OCI-LY7 (cell line): ENCODE measurements around the gene TANC1. TPM values are rescaled to one million over a fixed set of nuclear protein-coding genes. Genes with fewer than 3 reads are reported as not detected.

Experiments used
- BruUV-seq: library from RNA; stranded (reverse); fragments of 400-500 nt; replicated peaks from 2 replicates; lab custom pipeline; 2021; lab: Mats Ljungman, UMichigan
- CTCF ChIA-PET: fragments of 300-600 bp; sonication (Branson Sonifier 250); formaldehyde crosslinking; loops from one replicate; lab custom pipeline; 2022; ENCODE audit warnings: antibody characterized with exemption; ENCODE audit not compliant: unreplicated experiment; lab: Charles Lee
- POLR2A ChIA-PET: fragments of 300-600 bp; sonication (Branson Sonifier 250); formaldehyde crosslinking; loops from one replicate; lab custom pipeline; 2022; ENCODE audit warnings: antibody characterized with exemption; lab: Charles Lee
- DNase-seq: peaks from one replicate; pipeline ENCODE4 v3.0.0-alpha.2; 2015; ENCODE audit warnings: low spot score
- H2AFZ ChIP-seq: fragments of 200-600 bp; sonication (generic), shearing (Covaris generic); 2 replicates; pipeline ENCODE4 v1.6.1; 2014; ENCODE audit warnings: mild to moderate bottlenecking, antibody characterized with exemption, low read length, moderate library complexity
- H3K27ac ChIP-seq: fragments of 200-600 bp; sonication (generic); 2 replicates; pipeline ENCODE4 v1.5.1; 2014; ENCODE audit warnings: mixed run types, low read depth, mild to moderate bottlenecking, moderate library complexity, low read length, inconsistent platforms; ENCODE audit not compliant: poor library complexity, severe bottlenecking
- H3K36me3 ChIP-seq: fragments of 200-600 bp; sonication (generic); 2 replicates; pipeline ENCODE4 v1.6.1; 2014; ENCODE audit warnings: mild to moderate bottlenecking, antibody characterized with exemption, low read length, moderate library complexity, mixed read lengths; ENCODE audit not compliant: insufficient read depth
- H3K4me1 ChIP-seq: fragments of 200-600 bp; sonication (generic); 2 replicates; pipeline ENCODE4 v1.5.1; 2014; ENCODE audit warnings: mild to moderate bottlenecking, low read length; ENCODE audit not compliant: insufficient read depth, poor library complexity, severe bottlenecking
- H3K4me2 ChIP-seq: fragments of 200-600 bp; sonication (generic); 2 replicates; pipeline ENCODE4 v1.6.1; 2014; ENCODE audit warnings: mild to moderate bottlenecking, low read length
- H3K4me3 ChIP-seq: fragments of 200-600 bp; sonication (generic); 2 replicates; pipeline ENCODE4 v1.5.1; 2014; ENCODE audit warnings: mild to moderate bottlenecking, low read depth, low read length; ENCODE audit not compliant: poor library complexity, severe bottlenecking
- H3K79me2 ChIP-seq: fragments of 200-600 bp; sonication (generic); 2 replicates; pipeline ENCODE4 v1.6.1; 2016; ENCODE audit warnings: low read depth, mild to moderate bottlenecking, low read length, moderate library complexity, mixed read lengths; ENCODE audit not compliant: insufficient read depth
- H3K9me2 ChIP-seq: fragments of 200-600 bp; sonication (generic); 2 replicates; pipeline ENCODE4 v1.6.1; 2016; ENCODE audit warnings: mild to moderate bottlenecking, low read length, mixed read lengths; ENCODE audit not compliant: insufficient read depth
- H3K9me3 ChIP-seq: fragments of 200-600 bp; sonication (generic); 2 replicates; pipeline ENCODE4 v1.6.1; 2014; ENCODE audit warnings: mild to moderate bottlenecking, mixed run types, low read length, mixed read lengths
- H4K20me1 ChIP-seq: fragments of 200-600 bp; sonication (generic); 2 replicates; pipeline ENCODE4 v1.6.1; 2014; ENCODE audit warnings: mild to moderate bottlenecking, antibody characterized with exemption, low read length, moderate library complexity, mixed read lengths; ENCODE audit not compliant: insufficient read depth
- CTCF ChIP-seq: fragments of 200-600 bp; sonication (generic); conservative IDR thresholded peaks from 2 replicates; pipeline ENCODE4 v1.5.1; 2014; ENCODE audit warnings: mild to moderate bottlenecking, antibody characterized with exemption, low read length, moderate library complexity, mixed read lengths
- EZH2phosphoT487 ChIP-seq: fragments of 200-600 bp; sonication (generic); IDR thresholded peaks from 2 replicates; pipeline ENCODE4 v1.6.1; 2018; ENCODE audit warnings: low read depth, borderline replicate concordance, mild to moderate bottlenecking, mixed run types, antibody characterized with exemption, low read length, moderate library complexity, mixed read lengths
- intact Hi-C: fragments of 100-400 bp; cut with micrococcal nuclease; formaldehyde crosslinking; loops from one replicate; pipeline ENCODE4 v1.10.0; 2022; ENCODE audit not compliant: unreplicated experiment
- total RNA-seq, 2 experiments: library from RNA; depleted of rRNA in 1 of 2; stranded (reverse); fragments of >200 nt in 1 of 2; shearing (Covaris generic) in 1 of 2; gene quantifications; 2 replicates each; pipeline ENCODE4 v1.2.3, GENCODE V29; 2014 to 2022

The TANC1 gene
- total RNA-seq, 2 experiments from 2014 or later, result 0.04 TPM; not detected in 1

GRCh38 chr2:159149747-159150146 lies 181.3 kb downstream of the TANC1 start:
- TF ChIP-seq CTCF (no peak), EZH2phosphoT487 (no peak)
- H3K4me3 ChIP-seq, result no peak overlapping the region
- no peak overlapping the region for H2AFZ ChIP-seq
- no peak overlapping the region for H3K4me2 ChIP-seq
- no peak for DNase-seq
- no peaks in the 10 kb centered on the region for H3K79me2 ChIP-seq
- no TSS peak for BruUV-seq
- no peaks in the 10 kb centered on the region for H4K20me1 ChIP-seq
- H3K9me3 ChIP-seq, result no peaks in the 10 kb centered on the region
- POLR2A ChIA-PET, result interaction anchor here (1.2 kb wide), 1 partner anchor 9 kb away, joined by 3 read pairs; no protein-coding TSS in a partner anchor
- H3K36me3 ChIP-seq, result no peaks in the 10 kb centered on the region
- intact Hi-C loops, result no loop called here
- no peak overlapping the region for H3K27ac ChIP-seq
- H3K4me1 ChIP-seq, result no peaks in the 10 kb centered on the region
- no peaks in the 10 kb centered on the region for H3K9me2 ChIP-seq
- CTCF ChIA-PET, result no interaction called here

- no TSS peak for BruUV-seq
- no peak overlapping the region for H3K4me2 ChIP-seq
Observed at GRCh38 chr2:159150280-159150746, 181.9 kb downstream of the TANC1 start.

More at GRCh38 chr2:159150280-159150746, 181.9 kb downstream of the TANC1 start:
- Histone ChIP-seq H3K4me1 (no peaks in the 10 kb centered on the region), H3K9me2 (no peaks in the 10 kb centered on the region), H3K4me3 (no peak overlapping the region), H3K27ac (no peak overlapping the region), H4K20me1 (no peaks in the 10 kb centered on the region), H3K36me3 (no peaks in the 10 kb centered on the region), H3K9me3 (no peaks in the 10 kb centered on the region), H2AFZ (no peak overlapping the region), H3K79me2 (no peaks in the 10 kb centered on the region)
- POLR2A ChIA-PET, result no interaction called here
- DNase-seq, result no peak
- intact Hi-C loops, result no loop called here
- CTCF ChIA-PET, result no interaction called here
- TF ChIP-seq EZH2phosphoT487 (no peak), CTCF (no peak)
